ENCODE data around the gene KBTBD7.
"Not testable (repeated sequence)": the region's sequence is repeated elsewhere in the genome, so short reads cannot be mapped to it uniquely, and the experiment has no call there.

The KBTBD7 gene

GRCh38 chr13:41193469-41193868 lies 900 bp downstream of the KBTBD7 start:
- DNase-seq, result no peak

- no peak for DNase-seq
These were observed 5.8 kb downstream of the KBTBD7 start for GRCh38 chr13:41188584-41188983.

GRCh38 chr13:41186481-41186880 lies 7.9 kb downstream of the KBTBD7 start:
- DNase-seq, result no peak

- DNase-seq, result no peak
These were observed 12.1 kb downstream of the KBTBD7 start for GRCh38 chr13:41182231-41182630.

GRCh38 chr13:41179593-41180250 lies 14.6 kb downstream of the KBTBD7 start:
- no peak for DNase-seq

GRCh38 chr13:41178040-41178439 lies 16.3 kb downstream of the KBTBD7 start:
- DNase-seq, result no peak

- DNase-seq, result no peak
These were observed 16.8 kb downstream of the KBTBD7 start for GRCh38 chr13:41177616-41178015.

- not testable (repeated sequence) for DNase-seq
These were observed 18.8 kb downstream of the KBTBD7 start for GRCh38 chr13:41175576-41175975.

GRCh38 chr13:41162151-41162550 lies 32.2 kb downstream of the KBTBD7 start:
- no peak for DNase-seq

- DNase-seq, result no peak
These were observed 35.2 kb downstream of the KBTBD7 start for GRCh38 chr13:41159174-41159573.

GRCh38 chr13:41157048-41157717 lies 37.2 kb downstream of the KBTBD7 start:
- DNase-seq, result no peak

- no peak for DNase-seq
These were observed 37.7 kb downstream of the KBTBD7 start for GRCh38 chr13:41156620-41157019.

- DNase-seq, result no peak
These were observed 40.3 kb downstream of the KBTBD7 start for GRCh38 chr13:41154042-41154441.

- DNase-seq, result no peak
These were observed 42.4 kb downstream of the KBTBD7 start for GRCh38 chr13:41152005-41152404.

GRCh38 chr13:41150058-41150457 lies 44.3 kb downstream of the KBTBD7 start:
- DNase-seq, result no peak

- no peak for DNase-seq
These were observed 45.7 kb downstream of the KBTBD7 start for GRCh38 chr13:41148419-41149283.

- no peak for DNase-seq
These were observed 49.0 kb downstream of the KBTBD7 start for GRCh38 chr13:41145136-41145908.

- no peak for DNase-seq
These were observed 49.8 kb downstream of the KBTBD7 start for GRCh38 chr13:41144576-41144975.
